Measurements from ENCODE around the gene PITHD1.

The PITHD1 gene

GRCh38 chr1:23763041-23763577, 15.1 kb upstream of the PITHD1 start:
- H3K36me3 ChIP-seq (replicated peaks; ENCODE audit: insufficient read depth, low read length): no peaks in the 10 kb centered on the region
- H4K20me1 ChIP-seq (ENCODE audit: insufficient read depth, low read length): no peaks in the 10 kb centered on the region
- DNase-seq: no peak
- no peaks in the 10 kb centered on the region for H3F3A ChIP-seq (ENCODE audit: insufficient read depth, low read length)
- H3K9me3 ChIP-seq (replicated peaks; ENCODE audit: insufficient read depth, low read length): no peaks in the 10 kb centered on the region
- H3K79me2 ChIP-seq (ENCODE audit: low read length): no peaks in the 10 kb centered on the region
- no peak overlapping the region for H3K9ac ChIP-seq (ENCODE audit: low read length)
- H3K27me3 ChIP-seq (replicated peaks; ENCODE audit: insufficient read depth, low read length): no peaks in the 10 kb centered on the region
- TF ChIP-seq, protein P1, sequence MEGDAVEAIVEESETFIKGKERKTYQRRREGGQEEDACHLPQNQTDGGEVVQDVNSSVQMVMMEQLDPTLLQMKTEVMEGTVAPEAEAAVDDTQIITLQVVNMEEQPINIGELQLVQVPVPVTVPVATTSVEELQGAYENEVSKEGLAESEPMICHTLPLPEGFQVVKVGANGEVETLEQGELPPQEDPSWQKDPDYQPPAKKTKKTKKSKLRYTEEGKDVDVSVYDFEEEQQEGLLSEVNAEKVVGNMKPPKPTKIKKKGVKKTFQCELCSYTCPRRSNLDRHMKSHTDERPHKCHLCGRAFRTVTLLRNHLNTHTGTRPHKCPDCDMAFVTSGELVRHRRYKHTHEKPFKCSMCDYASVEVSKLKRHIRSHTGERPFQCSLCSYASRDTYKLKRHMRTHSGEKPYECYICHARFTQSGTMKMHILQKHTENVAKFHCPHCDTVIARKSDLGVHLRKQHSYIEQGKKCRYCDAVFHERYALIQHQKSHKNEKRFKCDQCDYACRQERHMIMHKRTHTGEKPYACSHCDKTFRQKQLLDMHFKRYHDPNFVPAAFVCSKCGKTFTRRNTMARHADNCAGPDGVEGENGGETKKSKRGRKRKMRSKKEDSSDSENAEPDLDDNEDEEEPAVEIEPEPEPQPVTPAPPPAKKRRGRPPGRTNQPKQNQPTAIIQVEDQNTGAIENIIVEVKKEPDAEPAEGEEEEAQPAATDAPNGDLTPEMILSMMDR (IDR thresholded peaks at IDR 0.05; ENCODE audit: low read length): no peak
- TF ChIP-seq EZH2 (optimal IDR thresholded peaks at IDR 0.05; ENCODE audit: low read depth, low read length): no peak
- no peak for TF ChIP-seq EZH2phosphoT487 (IDR thresholded peaks at IDR 0.05; ENCODE audit: low read length)
- H3K4me3 ChIP-seq (ENCODE audit: low read length): no peak overlapping the region
- peaks cover 11% of the 10 kb centered on the region for H3K4me1 ChIP-seq (ENCODE audit: low read length)
- H3K27ac ChIP-seq (ENCODE audit: low read length): no peak overlapping the region
- no peak overlapping the region for H2AFZ ChIP-seq (ENCODE audit: low read length)
- H3K9me2 ChIP-seq (replicated peaks; ENCODE audit: insufficient read depth, low read length): no peaks in the 10 kb centered on the region
- no peak overlapping the region for H3K4me2 ChIP-seq (ENCODE audit: low read depth, low read length)

DNA sequence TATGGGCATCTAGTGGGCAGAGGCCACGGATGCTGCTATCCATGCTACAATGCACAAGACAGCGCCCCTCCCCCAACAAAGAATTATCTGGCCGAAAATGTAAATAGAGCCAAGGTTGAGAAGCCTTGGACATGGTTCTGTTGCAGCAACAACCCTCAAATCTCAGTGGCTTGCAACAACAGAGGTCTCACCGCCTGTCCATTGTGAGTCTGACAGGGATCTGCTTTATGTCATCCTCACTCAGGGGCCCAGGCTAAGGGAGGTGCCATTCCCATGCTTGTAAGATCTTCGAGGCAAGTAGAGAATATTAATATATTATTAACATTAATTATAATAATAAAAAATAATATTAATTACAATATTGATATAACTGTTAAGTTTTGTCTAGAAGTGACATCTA, 9.5 kb upstream of the PITHD1 start:
- Histone ChIP-seq H4K20me1 (ENCODE audit: insufficient read depth, low read length) (no peaks in the 10 kb centered on the region), H3K9ac (ENCODE audit: low read length) (no peak overlapping the region), H3K4me3 (ENCODE audit: low read length) (no peak overlapping the region), H3K27me3 (replicated peaks; ENCODE audit: insufficient read depth, low read length) (no peaks in the 10 kb centered on the region), H3K9me3 (replicated peaks; ENCODE audit: insufficient read depth, low read length) (no peaks in the 10 kb centered on the region), H3K79me2 (ENCODE audit: low read length) (no peaks in the 10 kb centered on the region), H3K4me2 (ENCODE audit: low read depth, low read length) (no peak overlapping the region), H2AFZ (ENCODE audit: low read length) (no peak overlapping the region), H3K9me2 (replicated peaks; ENCODE audit: insufficient read depth, low read length) (no peaks in the 10 kb centered on the region), H3F3A (ENCODE audit: insufficient read depth, low read length) (no peaks in the 10 kb centered on the region), H3K36me3 (replicated peaks; ENCODE audit: insufficient read depth, low read length) (no peaks in the 10 kb centered on the region), H3K27ac (ENCODE audit: low read length) (no peak overlapping the region), H3K4me1 (ENCODE audit: low read length) (peaks cover 8% of the 10 kb centered on the region)
- no peak for DNase-seq
- TF ChIP-seq, protein P1 (IDR thresholded peaks at IDR 0.05; ENCODE audit: low read length): no peak
- TF ChIP-seq EZH2phosphoT487 (IDR thresholded peaks at IDR 0.05; ENCODE audit: low read length): no peak
- TF ChIP-seq EZH2 (optimal IDR thresholded peaks at IDR 0.05; ENCODE audit: low read depth, low read length): no peak

DNA sequence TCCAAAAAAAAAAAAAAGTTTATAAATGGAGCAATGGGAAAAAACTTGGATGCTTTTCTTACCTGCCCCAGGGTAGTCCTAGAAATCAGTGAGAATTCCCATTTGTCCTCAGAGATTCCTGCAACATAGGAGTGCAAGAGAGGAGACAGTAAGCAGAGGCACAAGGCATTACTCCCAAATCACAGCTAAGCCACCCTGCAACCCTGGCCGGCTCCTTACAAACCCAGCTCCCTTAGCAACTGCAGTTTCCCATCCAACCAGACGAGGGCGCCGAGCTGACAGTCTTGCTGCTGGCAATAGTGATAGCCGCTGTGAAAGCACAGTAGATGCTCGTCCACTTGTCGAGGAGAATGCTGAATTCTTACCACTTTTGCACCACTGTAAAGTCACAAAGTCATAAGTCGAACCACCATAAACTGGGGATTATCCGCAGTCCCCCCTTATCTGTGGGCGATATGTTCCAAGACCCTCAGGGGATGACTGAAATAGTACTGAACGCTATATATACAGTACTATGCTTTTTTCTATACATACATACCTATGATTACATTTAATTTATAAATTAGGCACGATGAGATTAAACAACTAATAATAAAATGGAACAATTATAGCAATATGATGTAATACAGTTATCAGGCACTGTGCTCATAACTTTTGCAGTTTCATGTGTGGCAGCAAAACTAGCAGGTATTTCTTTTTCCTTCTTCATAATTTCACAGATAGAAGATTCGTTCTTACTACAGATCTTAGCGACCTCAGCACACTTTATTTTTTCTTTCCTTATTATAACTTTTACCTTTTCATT, 6.0 kb upstream of the PITHD1 start:
- H3K27me3 ChIP-seq (replicated peaks; ENCODE audit: insufficient read depth, low read length): no peaks in the 10 kb centered on the region
- no peaks in the 10 kb centered on the region for H4K20me1 ChIP-seq (ENCODE audit: insufficient read depth, low read length)
- no peak overlapping the region for H3K9ac ChIP-seq (ENCODE audit: low read length)
- no peaks in the 10 kb centered on the region for H3K36me3 ChIP-seq (replicated peaks; ENCODE audit: insufficient read depth, low read length)
- H3K4me3 ChIP-seq (ENCODE audit: low read length): no peak overlapping the region
- TF ChIP-seq EZH2phosphoT487 (IDR thresholded peaks at IDR 0.05; ENCODE audit: low read length): no peak
- TF ChIP-seq, protein P1 (IDR thresholded peaks at IDR 0.05; ENCODE audit: low read length): peak; percentile 96
- no peak for TF ChIP-seq EZH2 (optimal IDR thresholded peaks at IDR 0.05; ENCODE audit: low read depth, low read length)
- H3K27ac ChIP-seq (ENCODE audit: low read length): no peak overlapping the region
- H3K9me3 ChIP-seq (replicated peaks; ENCODE audit: insufficient read depth, low read length): no peaks in the 10 kb centered on the region
- H3K9me2 ChIP-seq (replicated peaks; ENCODE audit: insufficient read depth, low read length): no peaks in the 10 kb centered on the region
- H3K79me2 ChIP-seq (ENCODE audit: low read length): peaks cover 6% of the 10 kb centered on the region; the same call in 1 of the 2 replicates
- DNase-seq: peak; percentile 86
- peak overlapping the region; percentile 19; the same call in 1 of the 2 replicates for H2AFZ ChIP-seq (ENCODE audit: low read length)
- no peaks in the 10 kb centered on the region for H3F3A ChIP-seq (ENCODE audit: insufficient read depth, low read length)
- H3K4me1 ChIP-seq (ENCODE audit: low read length): peaks cover 10% of the 10 kb centered on the region
- H3K4me2 ChIP-seq (ENCODE audit: low read depth, low read length): peak overlapping the region; percentile 42
